KMS-11 (cell line): ENCODE results near the gene ITGBL1.

ENCODE experiments used
- H2AFZ ChIP-seq: fragments of 200-600 bp; sonication (generic); 2 replicates; pipeline ENCODE4 v1.6.1; 2016; ENCODE audit warnings: antibody characterized with exemption, mixed run types, low read depth
- H3K27ac ChIP-seq: fragments of 200-600 bp; sonication (generic); 2 replicates; pipeline ENCODE4 v1.6.1; 2016; ENCODE audit warnings: mild to moderate bottlenecking, mixed run types
- H3K27me3 ChIP-seq: fragments of 200-600 bp; sonication (generic); 2 replicates; pipeline ENCODE4 v1.6.1; 2017; ENCODE audit warnings: mild to moderate bottlenecking, low read depth, mixed run types, moderate library complexity; ENCODE audit not compliant: insufficient read depth
- H3K36me3 ChIP-seq: fragments of 200-600 bp; sonication (generic); 2 replicates; pipeline ENCODE4 v1.6.1; 2017; ENCODE audit warnings: mild to moderate bottlenecking, mixed run types; ENCODE audit not compliant: insufficient read depth
- H3K4me1 ChIP-seq: fragments of 200-600 bp; sonication (generic); 2 replicates; pipeline ENCODE4 v1.6.1; 2016; ENCODE audit warnings: mild to moderate bottlenecking, low read depth, mixed run types; ENCODE audit not compliant: poor library complexity, severe bottlenecking
- H3K4me2 ChIP-seq: fragments of 200-600 bp; sonication (generic); 2 replicates; pipeline ENCODE4 v1.7.0; 2016; ENCODE audit warnings: mild to moderate bottlenecking, mixed run types
- H3K4me3 ChIP-seq: fragments of 200-600 bp; sonication (generic); IDR thresholded peaks from 2 replicates; pipeline ENCODE4 v1.6.1; 2017; ENCODE audit warnings: low read depth, low read length, mixed read lengths; ENCODE audit not compliant: insufficient read depth
- H3K79me2 ChIP-seq: fragments of 200-600 bp; sonication (generic); 2 replicates; pipeline ENCODE4 v1.6.1; 2016; ENCODE audit warnings: low read depth, mixed run types; ENCODE audit not compliant: insufficient read depth
- H3K9ac ChIP-seq: fragments of 200-600 bp; sonication (generic); 2 replicates; pipeline ENCODE4 v1.6.1; 2016; ENCODE audit warnings: mild to moderate bottlenecking, mixed run types
- H4K20me1 ChIP-seq: fragments of 200-600 bp; sonication (generic); 2 replicates; pipeline ENCODE4 v1.6.1; 2016; ENCODE audit warnings: mild to moderate bottlenecking, mixed run types; ENCODE audit not compliant: insufficient read depth
- TF ChIP-seq, protein P1 (sequence below): fragments of 200-600 bp; sonication (generic); conservative IDR thresholded peaks from 2 replicates; pipeline ENCODE4 v1.6.1; 2017; ENCODE audit warnings: low read depth, mild to moderate bottlenecking, antibody characterized with exemption, low read length, moderate library complexity, mixed read lengths

The ITGBL1 gene

DNA sequence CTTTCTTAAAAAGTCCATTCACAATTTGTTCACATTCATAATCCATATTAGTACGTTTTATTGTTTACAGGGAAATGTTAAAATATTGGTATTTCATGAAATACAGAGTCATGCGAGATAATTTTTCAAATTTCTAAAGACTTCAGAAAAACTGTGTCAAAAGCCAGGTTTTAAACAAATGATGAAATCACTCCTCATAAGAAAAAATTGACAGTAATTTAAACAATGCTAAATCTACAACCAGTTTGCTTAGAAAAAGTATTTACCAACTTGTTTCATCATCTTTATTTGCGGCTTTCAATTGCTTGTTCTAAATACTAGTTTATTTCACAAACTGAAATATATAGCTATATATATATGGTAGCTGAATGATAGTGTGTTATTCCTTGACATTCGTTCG, 35.0 kb upstream of the ITGBL1 start:
- H3K27me3 ChIP-seq = no peaks in the 10 kb centered on the region
- no peak overlapping the region for H2AFZ ChIP-seq
- H3K79me2 ChIP-seq = no peaks in the 10 kb centered on the region
- no peak overlapping the region for H3K9ac ChIP-seq
- H4K20me1 ChIP-seq = no peaks in the 10 kb centered on the region
- H3K4me3 ChIP-seq = no peak overlapping the region
- H3K4me2 ChIP-seq = no peak overlapping the region
- H3K36me3 ChIP-seq = no peaks in the 10 kb centered on the region
- H3K27ac ChIP-seq = no peak overlapping the region
- TF ChIP-seq, protein P1, sequence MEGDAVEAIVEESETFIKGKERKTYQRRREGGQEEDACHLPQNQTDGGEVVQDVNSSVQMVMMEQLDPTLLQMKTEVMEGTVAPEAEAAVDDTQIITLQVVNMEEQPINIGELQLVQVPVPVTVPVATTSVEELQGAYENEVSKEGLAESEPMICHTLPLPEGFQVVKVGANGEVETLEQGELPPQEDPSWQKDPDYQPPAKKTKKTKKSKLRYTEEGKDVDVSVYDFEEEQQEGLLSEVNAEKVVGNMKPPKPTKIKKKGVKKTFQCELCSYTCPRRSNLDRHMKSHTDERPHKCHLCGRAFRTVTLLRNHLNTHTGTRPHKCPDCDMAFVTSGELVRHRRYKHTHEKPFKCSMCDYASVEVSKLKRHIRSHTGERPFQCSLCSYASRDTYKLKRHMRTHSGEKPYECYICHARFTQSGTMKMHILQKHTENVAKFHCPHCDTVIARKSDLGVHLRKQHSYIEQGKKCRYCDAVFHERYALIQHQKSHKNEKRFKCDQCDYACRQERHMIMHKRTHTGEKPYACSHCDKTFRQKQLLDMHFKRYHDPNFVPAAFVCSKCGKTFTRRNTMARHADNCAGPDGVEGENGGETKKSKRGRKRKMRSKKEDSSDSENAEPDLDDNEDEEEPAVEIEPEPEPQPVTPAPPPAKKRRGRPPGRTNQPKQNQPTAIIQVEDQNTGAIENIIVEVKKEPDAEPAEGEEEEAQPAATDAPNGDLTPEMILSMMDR = no peak
- no peaks in the 10 kb centered on the region for H3K4me1 ChIP-seq

DNA sequence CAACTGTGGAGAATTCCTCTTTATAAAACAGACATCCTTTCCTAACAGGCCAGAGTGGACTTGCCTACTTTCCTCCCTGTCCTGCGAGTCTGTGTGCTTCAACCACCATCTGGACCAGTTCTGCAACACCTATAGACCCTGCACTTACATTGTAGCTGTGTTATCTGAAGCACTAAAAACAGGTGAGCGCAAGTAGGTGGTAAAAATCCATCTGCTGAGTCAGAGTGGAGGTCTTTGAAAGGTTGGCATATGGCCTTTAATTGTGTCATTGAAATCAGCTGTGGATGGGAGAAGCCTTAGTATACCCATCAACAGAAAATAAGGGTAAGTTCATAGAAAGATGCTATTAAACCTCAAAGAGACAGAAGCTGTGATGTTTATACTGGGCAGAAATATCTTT, 28.6 kb upstream of the ITGBL1 start:
- H3K9ac ChIP-seq = no peak overlapping the region
- H3K36me3 ChIP-seq = no peaks in the 10 kb centered on the region
- TF ChIP-seq, protein P1 = no peak
- H2AFZ ChIP-seq = no peak overlapping the region
- no peaks in the 10 kb centered on the region for H3K4me1 ChIP-seq
- no peaks in the 10 kb centered on the region for H3K79me2 ChIP-seq
- no peaks in the 10 kb centered on the region for H3K27me3 ChIP-seq
- H3K27ac ChIP-seq = no peak overlapping the region
- no peaks in the 10 kb centered on the region for H4K20me1 ChIP-seq
- H3K4me3 ChIP-seq = no peak overlapping the region
- H3K4me2 ChIP-seq = no peak overlapping the region

DNA sequence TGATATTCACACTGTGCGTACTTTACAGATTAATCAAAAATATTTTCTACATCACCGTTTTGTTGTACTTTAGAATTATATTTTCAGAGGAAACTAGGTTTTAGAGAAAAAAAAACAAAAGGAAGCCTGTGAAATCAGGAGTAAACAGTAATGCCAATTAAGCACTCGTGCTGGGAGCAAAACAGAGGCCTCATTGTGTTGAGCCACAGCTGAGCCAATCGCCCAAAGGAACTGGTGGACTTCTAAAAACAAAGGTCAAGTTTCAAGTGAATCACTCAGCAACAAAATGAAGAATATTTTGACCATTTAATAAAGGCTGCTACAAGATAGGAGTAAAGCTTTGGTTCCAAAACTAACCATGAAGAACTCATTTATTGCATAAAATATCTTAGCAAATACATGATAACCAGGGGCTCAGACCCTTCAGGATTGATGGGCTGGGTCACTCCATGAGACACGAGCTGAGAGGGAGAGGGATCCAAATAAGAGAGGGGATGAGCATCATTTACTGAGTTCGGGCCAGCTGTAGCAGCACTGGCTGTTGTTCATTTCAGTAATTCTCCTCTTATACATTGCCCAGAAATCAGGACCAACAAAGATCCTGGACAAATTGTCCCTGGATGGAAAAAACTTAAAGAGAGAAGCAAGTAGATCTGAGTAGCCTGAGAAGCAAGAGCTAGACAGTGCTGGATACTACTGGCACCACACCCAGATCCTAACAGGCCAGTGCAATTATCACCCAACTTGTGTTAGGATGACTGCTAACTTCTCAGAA, 27.9 kb upstream of the ITGBL1 start:
- H3K27me3 ChIP-seq = no peaks in the 10 kb centered on the region
- H3K4me2 ChIP-seq = no peak overlapping the region
- no peaks in the 10 kb centered on the region for H4K20me1 ChIP-seq
- H2AFZ ChIP-seq = no peak overlapping the region
- H3K4me1 ChIP-seq = no peaks in the 10 kb centered on the region
- H3K9ac ChIP-seq = no peak overlapping the region
- H3K4me3 ChIP-seq = no peak overlapping the region
- TF ChIP-seq, protein P1 = no peak
- H3K36me3 ChIP-seq = no peaks in the 10 kb centered on the region
- no peaks in the 10 kb centered on the region for H3K79me2 ChIP-seq
- no peak overlapping the region for H3K27ac ChIP-seq

DNA sequence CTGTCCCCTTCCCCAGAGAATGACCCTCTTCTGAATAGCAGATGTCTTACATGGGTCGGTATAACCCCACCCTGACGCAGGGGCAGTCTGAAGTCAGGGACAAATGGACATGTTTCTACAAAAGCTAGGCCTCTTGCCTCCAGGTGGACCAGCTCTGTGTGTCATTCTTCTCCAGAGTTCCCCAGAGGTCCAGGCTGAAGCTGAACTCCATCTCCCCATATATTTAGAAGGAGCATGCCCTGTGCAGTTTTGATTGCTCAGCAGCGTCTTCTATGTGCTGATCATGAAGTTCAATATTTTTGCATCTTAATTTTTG, 27.4 kb upstream of the ITGBL1 start:
- Histone ChIP-seq H3K79me2 (no peaks in the 10 kb centered on the region), H2AFZ (no peak overlapping the region)

More for the DNA sequence above, 27.4 kb upstream of the ITGBL1 start:
- Histone ChIP-seq H3K27me3 (no peaks in the 10 kb centered on the region), H3K9ac (no peak overlapping the region), H3K36me3 (no peaks in the 10 kb centered on the region), H3K4me1 (no peaks in the 10 kb centered on the region), H3K4me2 (no peak overlapping the region), H3K27ac (no peak overlapping the region), H3K4me3 (no peak overlapping the region), H4K20me1 (no peaks in the 10 kb centered on the region)
- TF ChIP-seq, protein P1 = no peak
